ENCODE results near the gene MYL4.
"Not testable (repeated sequence)": the region's sequence is repeated elsewhere in the genome, so short reads cannot be mapped to it uniquely, and the experiment has no call there.

The MYL4 gene

GRCh38 chr17:47193931-47194511, 15.1 kb upstream of the MYL4 start:
- no peak for DNase-seq (ENCODE audit: low read depth in 2 of 2)

DNA sequence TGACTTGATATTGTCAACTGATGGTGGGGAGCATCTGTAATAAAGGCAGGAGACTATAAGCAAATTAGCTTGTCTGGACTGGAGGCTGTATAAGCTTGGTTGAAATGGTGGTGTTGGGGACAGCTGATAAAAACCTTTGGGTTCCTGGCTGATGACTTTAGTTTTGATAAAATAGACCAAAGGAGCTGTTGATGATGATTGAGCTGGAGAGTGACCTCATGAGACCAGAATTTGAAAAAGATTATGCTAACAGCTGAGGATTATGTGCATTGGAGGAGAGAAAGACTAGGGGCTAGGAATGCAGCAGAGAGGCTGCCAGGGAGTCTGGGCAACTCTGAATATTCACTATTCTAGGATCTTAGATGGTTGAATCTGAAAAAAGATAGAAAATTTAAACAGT, 11.3 kb upstream of the MYL4 start:
- no peak for DNase-seq (ENCODE audit: low read depth in 2 of 2)

- DNase-seq (ENCODE audit: low read depth in 2 of 2), result no peak
Measured at GRCh38 chr17:47199627-47200324, 9.4 kb upstream of the MYL4 start.

DNA sequence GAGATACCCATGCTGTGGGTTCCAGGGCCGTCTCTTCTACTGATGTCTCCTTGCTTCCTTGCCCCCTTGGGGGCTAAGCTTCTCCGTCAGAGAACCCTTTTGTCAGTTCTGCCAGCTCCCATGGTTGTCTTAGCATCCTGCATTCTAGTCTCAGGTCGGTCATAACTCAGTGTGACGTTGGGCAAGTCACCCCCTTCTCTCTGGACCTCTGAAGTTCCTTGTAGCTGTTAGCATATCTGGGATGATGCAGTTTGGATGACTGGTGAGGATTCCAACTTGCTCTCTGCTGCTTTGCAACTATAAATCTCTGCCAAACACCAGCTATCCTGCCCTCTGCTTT, 8.9 kb upstream of the MYL4 start:
- DNase-seq (ENCODE audit: low read depth in 2 of 2), result no peak

- DNase-seq (ENCODE audit: low read depth in 2 of 2), result no peak
Measured at GRCh38 chr17:47201166-47201565, 8.0 kb upstream of the MYL4 start.

- peak; percentile 37 to 45 for DNase-seq (ENCODE audit: low read depth in 2 of 2)
Measured at GRCh38 chr17:47203984-47204721, 5.0 kb upstream of the MYL4 start.

DNA sequence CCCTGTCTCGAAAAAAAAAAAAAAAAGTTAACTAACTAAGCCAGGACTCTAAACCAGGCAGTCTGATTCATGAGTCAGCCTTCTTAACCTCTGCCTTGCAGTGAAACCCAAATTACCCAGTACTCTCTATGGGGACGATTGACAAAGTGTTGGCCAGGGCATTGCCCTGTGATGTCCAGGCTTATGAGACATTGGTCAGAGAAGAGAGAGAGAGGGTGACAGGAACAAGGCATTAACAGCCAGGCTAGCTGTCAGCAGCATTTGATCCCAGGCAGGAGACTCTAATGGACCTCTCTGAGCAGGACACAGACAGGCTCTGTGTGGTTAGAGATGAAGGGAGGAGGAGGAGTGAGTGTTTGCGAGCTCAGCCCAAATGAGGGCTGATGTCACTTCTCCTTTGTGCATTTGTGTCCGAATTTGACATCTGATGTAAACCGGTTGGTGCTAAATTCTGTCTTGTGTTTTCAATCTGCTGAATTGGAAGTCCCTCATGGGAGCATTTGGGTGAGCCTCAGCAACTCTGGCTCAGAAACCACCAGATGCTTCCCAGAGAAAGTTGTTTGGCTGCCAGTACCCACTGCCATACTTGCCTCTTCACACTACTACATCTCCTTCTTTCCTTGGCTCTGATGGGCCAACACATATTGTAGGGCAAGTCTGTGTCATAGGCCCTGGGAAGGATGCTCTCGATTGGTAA, 4.3 kb upstream of the MYL4 start:
- no peak for DNase-seq (ENCODE audit: low read depth in 2 of 2)

DNA sequence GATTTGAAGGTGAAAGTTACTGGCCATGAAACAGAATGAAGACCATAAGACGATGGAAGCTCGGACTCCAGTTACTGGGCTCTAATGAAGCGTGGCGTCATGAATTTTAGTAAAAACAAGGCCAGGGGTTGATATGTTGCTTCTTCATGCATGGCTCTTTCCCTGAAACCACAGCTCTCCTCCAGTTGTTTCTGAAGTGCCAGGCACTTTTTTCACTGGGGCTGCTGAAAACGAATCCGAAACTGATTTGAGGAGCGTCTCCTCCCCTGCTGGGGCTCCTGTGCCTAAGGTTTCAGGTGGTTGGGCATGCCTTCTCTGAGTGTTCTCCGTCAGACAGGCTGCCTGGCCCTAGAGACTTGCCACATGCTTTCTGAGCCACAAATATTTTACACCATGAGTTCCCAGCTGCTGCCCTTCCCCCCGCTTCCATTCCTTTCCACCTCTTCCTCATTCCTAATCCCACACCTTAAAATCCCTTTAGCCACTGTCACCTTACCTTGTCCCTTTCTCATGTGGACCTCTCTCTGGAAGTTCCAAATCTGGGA, 3.7 kb upstream of the MYL4 start:
- DNase-seq (ENCODE audit: low read depth in 2 of 2), result peak; percentile 48 to 55

- no peak for DNase-seq (ENCODE audit: low read depth in 2 of 2)
Measured at GRCh38 chr17:47207143-47208067, 1.7 kb upstream of the MYL4 start.

GRCh38 chr17:47209499-47209898, 351 bp downstream of the MYL4 start:
- DNase-seq (ENCODE audit: low read depth in 2 of 2), result no peak

GRCh38 chr17:47210105-47210504, 957 bp downstream of the MYL4 start:
- no peak for DNase-seq (ENCODE audit: low read depth in 2 of 2)

DNA sequence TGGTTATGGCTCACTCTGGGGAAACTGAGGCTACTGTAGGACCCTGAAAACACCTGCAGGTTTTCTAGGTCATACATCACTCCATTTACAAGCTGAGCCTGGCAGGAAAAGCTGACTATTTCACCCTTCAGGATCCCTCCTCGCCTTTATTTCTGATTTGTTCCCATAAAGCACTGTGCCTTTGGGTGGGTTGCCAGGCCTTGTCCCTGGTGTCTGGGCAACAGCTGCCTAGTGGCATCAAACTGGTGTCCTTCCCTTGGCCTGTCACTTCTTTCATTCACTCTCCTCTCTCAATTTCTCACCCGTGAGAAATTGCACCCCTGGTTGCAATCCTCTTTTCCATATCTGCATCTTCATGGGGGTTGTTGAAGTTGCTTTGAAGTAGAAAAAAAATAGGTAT, 1.6 kb downstream of the MYL4 start:
- DNase-seq (ENCODE audit: low read depth in 2 of 2), result no peak

- no peak for DNase-seq (ENCODE audit: low read depth in 2 of 2)
Measured at GRCh38 chr17:47212458-47212857, 3.3 kb downstream of the MYL4 start.

DNA sequence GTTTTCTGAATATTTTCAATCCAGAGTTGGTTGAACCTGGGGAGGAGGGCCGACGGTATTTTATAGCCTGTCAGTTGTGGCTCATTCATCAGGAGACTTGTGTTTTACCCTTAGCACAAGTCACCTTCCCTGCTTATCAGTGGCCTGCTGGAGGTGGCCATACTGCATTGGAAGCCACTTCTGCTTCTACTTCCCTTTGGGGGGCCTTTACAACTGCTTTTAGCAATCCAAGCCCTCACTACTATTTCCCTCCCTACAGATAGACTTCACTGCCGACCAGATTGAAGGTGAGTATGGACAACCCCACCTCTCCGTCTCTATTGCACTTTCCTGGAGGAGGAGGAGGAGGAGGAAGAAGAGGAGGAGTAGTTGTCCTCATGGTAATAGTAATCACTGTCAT, 4.4 kb downstream of the MYL4 start:
- DNase-seq (ENCODE audit: low read depth in 2 of 2), result no peak

GRCh38 chr17:47214931-47215330, 5.8 kb downstream of the MYL4 start:
- DNase-seq (ENCODE audit: low read depth in 2 of 2), result no peak

GRCh38 chr17:47216821-47217220, 7.7 kb downstream of the MYL4 start:
- not testable (repeated sequence) for DNase-seq (ENCODE audit: low read depth in 2 of 2)

DNA sequence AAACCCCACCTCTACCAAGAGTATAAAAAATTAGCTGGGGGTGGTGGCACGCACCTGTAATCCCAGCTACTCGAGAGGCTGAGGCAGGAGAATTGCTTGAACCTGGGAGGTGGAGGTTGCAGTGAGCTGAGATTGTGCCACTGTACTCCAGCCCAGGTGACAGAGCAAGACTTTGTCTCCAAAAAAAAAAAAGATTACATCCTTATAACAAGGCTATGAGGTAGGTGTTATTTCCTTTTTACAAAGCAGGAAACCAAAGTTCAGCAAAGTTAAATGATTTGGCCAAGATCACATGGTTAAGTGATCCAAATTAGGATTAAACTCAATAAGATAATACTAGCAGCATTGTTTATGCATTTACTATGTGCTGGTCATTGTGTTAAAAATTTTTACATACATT, 8.1 kb downstream of the MYL4 start:
- DNase-seq (ENCODE audit: low read depth in 2 of 2), result not testable (repeated sequence)

- no peak for DNase-seq (ENCODE audit: low read depth in 2 of 2)
Measured at GRCh38 chr17:47218896-47219430, 9.8 kb downstream of the MYL4 start.

DNA sequence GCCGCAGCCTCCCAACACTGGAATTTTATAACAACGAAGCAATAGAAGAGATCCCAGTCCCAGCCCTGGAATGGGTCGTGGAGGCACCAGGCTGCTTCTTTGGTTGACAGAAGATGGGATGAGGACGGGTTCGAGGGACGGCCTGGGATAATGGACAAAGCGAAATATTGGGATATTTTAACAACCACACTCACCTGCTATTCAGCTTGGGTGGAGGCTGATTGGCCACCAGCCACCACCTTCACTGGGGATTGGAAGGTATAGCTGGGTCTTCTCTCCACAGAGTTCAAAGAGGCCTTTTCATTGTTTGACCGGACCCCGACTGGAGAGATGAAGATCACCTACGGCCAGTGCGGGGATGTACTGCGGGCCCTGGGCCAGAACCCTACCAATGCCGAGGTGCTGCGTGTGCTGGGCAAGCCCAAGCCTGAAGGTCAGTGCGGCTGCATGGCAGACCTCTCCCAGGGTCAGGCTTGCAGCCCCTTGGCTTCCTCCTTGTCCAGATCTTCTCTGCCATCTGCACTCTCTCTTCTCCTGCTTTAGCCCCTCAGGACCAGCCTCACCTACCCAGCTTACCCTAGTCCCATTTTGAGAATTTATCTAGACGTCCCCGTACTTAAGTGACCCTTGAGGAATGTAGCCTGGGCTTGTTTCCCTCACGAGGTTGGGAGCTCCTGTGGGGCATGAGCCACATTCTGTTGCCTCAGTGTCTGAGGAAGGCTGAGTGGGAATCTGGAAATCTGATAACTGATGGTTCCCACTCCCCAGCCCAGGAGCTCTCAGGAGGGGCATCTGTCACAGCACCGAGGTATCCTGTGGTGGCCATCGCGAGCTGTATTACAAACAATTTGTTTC, 10.7 kb downstream of the MYL4 start:
- DNase-seq (ENCODE audit: low read depth in 2 of 2), result no peak

GRCh38 chr17:47220531-47220999, 11.4 kb downstream of the MYL4 start:
- DNase-seq (ENCODE audit: low read depth in 2 of 2), result no peak
